NK-92 treated with Interleukin-12 subunit alpha and Interleukin-12 subunit beta, amount 100 ng/mL, for 24 hours (cell line): ENCODE measurements around the gene KANSL3.
"Not testable (repeated sequence)": the region's sequence is repeated elsewhere in the genome, so short reads cannot be mapped to it uniquely, and the experiment has no call there.

Experiments used
- DNase-seq: peaks from one replicate; lab custom pipeline; 2025; lab: John Stamatoyannopoulos, UW

The KANSL3 gene

DNA sequence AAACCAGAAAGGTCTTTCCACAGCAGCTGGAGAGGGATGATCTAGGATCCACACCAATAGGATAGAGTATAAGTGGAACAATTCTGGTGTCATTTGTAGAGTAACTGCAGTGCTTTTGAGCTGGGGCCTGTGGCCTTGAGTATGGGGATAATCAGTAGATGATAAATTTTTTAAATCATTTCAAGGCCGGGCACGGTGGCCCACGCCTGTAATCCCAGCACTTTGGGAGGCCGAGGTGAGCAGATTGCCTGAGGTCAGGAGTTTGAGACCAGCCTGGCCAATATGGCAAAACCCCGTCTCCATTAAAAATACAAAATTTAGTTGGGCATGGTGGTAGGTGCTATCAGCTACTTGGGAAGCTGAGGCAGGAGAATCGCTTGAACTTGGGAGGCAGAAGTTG lies 80.7 kb downstream of the KANSL3 start:
- not testable (repeated sequence) for DNase-seq

DNA sequence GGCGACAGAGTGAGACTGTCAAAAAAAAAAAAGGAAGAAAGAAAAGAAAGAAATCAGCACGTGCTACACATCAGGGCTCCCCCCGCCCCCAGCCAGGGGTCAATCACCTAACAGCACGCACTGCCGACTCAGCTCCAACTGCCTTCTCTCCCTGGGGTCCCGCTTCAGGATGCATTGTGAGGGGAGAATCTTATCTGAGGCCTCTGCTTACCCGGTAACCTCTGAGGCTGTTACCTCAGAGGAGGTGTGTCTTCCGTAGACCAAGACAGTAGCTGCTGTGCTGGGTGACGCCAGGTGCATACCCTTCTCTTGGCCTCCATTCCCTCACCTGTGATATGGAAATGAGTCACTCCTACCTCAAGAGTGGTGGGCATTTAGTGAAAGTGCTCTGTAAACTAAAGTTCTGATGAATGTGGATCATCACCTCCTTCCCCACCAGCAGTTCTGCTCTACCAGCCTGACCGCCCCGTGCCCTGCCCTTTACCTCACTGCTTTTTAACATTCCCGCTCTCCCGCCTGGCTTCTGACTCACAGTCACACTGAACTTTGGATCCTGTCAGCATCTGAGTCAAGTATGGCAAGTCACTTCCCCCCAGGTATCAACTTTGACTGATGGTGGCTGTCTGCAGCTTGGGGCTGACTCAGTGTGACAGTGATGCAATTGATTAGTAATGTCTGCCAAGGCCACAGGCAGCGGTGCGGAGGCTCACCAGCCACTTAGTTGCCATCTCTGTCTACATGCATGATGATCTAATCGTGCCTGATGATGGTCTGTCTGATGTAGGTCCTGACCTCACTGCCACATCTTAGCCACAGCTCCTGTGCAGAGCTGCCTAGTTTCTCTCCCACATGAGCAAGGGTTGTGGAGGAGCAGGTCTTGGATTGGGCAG lies 81.4 kb downstream of the KANSL3 start:
- DNase-seq, result peak; percentile 52

DNA sequence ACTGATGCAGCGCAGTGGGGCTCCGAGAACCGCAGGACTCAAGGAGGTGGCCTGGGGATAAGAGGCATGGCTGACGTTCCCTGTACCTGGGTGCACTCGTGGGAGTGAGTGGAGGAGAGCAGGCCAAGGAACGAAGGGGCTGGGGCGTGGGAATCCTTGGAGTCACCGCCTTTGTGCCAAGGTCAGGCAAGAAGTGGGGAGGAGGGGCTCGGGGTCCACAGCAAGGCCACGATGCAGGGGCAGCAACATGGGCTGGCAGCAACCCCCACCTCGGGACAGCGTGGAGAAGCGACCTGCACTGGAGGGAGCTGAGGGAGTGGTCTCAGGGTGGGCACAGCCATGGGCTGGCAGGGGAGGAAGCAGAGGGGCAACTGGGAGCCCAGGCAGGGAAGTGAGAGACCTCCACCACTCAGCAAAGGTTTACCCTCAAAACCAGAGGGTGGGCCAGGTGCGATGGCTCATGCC lies 82.9 kb downstream of the KANSL3 start:
- no peak for DNase-seq

DNA sequence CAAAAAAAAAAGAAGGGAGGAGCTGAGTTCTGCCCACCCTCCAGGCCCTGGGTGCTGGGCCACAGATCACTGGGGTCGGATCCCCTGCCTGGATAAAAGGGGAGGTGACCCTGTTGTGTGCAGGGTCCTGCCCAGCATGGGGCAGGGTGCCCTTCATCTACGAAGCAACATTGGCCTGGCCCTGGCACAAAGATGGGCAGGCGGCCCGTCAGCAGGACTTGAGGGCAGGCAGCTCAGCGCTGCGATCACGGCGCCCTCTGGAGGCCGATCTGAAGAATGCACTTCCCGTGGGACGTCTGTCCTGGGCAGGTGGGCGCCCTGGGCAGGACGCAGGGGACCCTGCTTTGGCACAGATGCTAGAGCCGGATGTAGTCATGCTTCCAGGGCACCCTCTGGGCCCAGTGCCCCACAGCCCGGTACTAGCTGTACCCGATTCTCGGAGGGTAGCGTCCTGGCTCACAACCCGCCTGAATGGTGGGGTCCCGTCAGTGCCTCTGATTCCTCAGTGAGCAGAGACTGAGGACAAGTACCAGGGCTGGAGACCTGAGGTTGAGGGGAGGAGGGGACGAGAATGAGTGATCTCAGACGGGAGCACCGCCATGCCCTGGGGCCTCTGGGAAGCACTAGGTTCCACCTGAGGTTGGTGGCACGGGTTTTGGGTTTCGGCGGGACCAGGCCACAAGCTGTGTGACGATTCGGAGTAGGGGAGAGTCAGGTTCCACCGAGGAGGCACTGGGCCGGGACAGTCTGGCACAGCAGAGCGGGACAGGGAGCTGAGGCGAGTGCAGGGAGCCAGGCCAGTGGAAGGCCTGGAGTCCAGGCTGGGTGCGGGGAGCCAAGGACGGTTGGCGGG lies 83.6 kb downstream of the KANSL3 start:
- peak; percentile 32 for DNase-seq

DNA sequence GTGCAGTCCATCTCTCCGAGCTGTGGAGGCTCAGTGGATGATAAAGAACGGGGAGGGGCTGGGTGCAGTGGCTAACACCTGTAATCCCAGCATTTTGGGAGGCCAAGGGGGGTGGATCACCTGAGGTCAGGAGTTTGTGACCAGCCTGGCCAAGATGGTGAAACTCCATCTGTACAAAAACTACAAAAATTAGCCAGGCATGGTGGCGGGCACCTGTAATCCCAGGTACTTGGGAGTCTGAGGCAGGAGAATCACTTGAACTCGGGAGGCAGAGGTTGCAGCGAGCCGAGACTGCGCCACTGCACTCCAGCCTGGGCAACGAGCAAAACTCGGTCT lies 84.2 kb downstream of the KANSL3 start:
- DNase-seq, result not testable (repeated sequence)

DNA sequence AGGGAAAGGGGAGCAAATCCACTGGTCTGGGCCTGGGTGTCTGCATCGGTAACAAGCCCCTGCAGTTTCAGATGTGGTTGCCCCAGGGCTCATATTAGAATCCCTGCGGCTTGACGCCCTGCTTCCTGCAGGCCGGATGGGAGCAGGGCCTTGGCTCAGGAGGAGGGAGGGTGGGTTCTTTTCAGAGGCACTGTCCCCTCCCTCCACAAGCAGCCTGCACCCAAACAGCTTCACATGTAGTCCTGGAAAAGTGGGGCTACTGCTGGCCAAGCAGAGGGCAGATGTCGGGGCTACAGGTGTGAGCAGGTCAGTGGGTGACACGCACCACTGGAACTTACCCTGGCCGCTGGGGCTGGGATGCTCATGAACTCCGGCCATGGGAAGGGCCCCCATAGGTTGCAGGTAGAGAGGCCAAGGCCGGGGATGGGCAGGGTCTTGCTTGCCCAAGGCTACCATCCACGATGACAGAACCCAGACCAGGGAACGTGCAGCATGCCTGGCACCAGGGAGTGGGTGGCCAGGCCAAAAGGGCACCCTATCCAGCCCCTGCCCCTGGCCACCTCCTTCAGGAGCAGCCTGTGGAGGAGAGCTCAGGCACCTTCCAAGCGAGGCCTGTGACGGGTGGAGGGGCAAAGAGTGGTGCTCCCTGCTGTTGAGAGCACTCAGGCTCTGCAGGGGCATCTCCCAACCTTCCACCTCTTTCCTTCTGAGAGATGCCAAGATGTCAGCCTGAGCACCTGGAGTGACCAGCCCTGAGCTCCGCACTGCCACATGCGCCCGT lies 84.7 kb downstream of the KANSL3 start:
- DNase-seq, result no peak

DNA sequence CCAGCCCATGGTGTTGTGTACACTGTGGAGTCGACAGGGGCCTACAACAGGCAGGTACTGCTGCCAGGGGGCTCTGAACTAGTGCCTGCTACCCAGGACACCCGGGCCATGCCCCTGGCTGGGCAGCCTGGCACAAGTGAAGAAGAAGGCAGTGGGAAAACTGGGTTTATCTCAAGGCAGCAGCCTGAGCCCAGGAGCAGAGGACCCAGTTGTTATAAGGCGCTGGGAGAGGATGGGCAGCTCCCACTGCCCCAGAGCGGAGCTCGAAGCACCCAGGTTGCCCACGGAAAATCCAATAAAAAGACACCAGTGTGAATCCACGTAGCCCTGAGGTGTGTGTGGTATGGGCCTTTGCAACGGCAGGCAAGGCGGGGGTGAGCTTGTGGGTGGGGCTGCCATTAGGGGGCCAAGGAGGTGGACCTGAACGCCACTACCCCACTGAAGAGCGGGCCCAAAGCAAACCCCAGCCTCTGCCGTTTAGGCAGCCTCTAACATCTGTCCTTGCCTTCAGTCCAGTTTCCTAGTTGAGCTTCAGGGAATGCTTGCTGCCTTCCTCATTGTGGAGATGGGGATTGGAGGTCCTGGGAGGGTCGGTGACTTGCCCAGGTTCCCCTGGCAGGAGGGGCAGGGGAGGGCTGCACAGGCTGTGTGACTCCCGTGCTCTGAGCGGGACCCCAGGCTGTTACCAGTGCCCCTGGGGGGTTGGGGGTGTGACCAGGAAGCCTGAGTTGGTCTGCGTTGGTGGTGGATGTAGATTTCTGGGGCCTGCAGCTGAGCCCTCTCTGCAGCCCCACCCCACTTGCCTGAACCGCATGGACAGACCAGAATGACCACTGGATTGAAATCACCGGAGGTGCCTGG lies 85.6 kb downstream of the KANSL3 start:
- no peak for DNase-seq

DNA sequence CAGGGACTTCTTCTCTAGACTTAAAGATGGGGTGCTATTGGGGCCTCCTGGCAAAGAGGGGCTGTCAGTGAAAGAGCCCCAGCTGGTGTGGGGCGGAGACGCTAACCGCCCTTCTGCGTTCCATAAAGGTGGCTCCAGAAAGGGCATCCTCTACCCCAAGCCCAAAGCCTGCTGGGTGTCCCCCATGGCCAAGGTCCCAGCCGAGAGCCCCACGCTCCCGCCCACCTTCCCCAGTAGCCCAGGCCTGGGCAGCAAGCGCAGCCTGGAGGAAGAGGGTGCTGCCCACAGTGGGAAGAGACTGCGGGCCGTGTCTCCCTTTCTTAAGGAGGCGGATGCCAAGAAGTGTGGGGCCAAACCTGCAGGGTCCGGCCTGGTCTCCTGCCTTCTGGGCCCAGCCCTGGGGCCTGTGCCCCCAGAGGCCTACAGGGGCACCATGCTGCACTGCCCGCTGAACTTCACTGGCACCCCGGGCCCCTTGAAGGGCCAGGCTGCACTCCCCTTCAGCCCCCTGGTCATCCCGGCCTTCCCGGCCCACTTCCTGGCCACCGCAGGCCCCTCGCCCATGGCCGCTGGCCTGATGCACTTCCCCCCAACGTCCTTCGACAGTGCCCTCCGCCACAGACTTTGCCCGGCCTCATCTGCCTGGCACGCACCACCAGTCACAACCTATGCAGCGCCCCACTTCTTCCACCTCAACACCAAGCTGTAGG lies 86.4 kb downstream of the KANSL3 start:
- no peak for DNase-seq

DNA sequence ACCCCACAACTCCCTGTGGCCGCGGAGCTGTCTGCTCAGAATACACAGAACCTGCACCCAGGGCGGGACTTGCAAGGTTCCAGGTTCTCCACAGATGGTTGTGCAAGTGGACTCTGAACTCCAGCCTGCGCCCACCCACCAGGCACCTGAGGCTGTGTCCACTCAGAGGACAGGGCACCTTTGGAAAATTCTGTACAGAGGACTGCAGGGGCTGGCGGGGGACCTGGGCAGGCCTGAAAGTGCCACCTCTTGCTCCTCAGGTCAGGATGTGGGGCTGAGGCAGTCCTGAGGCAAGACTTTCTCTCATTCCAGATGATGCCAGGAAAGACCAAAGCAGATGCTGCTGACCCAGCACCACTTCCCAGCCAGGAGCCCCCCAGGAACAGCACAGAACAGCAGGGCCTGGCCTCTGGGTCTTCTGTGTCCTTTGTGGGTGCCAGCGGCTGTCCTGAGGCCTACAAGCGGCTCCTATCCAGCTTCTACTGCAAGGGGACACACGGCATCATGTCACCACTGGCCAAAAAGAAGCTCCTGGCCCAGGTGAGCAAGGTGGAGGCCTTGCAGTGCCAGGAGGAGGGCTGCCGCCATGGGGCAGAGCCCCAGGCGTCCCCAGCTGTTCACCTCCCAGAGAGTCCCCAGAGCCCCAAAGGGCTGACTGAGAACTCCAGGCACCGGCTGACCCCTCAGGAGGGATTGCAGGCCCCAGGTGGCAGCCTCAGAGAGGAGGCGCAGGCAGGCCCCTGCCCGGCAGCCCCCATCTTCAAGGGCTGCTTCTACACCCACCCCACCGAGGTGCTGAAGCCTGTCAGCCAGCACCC lies 87.1 kb downstream of the KANSL3 start:
- DNase-seq, result no peak

DNA sequence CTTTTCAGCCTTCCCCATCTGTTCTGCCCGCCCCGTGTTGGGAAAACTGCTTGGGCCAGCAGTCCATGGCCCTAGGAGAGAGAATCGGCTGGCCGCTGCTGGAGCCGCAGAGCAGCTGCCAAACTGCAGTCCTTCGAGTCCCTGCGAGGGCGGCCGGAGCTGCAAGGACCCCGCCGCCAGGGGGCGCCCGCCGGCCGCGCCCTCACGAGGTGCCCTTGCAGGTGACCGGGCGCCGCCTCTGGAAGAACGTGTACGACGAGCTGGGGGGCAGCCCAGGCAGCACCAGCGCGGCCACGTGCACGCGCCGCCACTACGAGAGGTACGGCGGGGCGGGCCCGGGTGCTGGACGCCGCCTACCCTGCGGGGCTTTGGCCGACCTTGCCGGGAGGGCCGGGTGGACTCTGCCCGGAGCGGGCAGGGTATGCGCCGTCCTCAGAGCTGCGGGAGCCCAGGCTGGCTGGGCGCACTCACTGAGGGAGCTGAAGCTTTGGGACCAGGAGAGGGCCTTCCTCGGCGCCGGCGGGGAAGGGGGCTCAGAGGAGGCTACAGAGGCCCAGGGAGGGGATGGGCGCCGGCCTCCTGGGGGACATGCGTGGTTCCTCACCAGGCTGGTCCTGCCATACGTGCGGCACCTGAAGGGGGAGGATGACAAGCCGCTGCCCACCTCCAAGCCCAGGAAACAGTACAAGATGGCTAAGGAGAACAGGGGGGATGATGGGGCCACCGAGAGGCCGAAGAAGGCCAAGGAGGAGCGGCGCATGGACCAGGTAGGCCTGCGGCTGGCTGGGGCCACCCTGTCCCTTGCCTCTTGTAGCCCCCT lies 87.9 kb downstream of the KANSL3 start:
- DNase-seq, result no peak

DNA sequence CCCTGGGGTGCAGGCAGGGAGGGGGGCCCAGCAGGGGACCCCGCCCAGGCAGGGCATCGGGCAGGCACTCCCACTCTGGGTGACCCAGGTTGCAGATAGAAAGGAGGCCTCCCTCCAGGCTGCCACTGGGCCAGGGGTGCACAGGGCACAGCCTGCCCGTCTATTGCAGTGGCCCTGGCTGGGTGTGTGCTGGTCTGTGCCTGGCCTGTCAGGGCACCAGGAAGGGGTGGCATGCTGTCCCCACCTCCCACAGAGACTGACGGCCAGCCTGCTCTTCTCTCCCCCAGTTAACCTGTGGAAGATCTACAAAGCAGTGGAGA lies 88.7 kb downstream of the KANSL3 start:
- no peak for DNase-seq

DNA sequence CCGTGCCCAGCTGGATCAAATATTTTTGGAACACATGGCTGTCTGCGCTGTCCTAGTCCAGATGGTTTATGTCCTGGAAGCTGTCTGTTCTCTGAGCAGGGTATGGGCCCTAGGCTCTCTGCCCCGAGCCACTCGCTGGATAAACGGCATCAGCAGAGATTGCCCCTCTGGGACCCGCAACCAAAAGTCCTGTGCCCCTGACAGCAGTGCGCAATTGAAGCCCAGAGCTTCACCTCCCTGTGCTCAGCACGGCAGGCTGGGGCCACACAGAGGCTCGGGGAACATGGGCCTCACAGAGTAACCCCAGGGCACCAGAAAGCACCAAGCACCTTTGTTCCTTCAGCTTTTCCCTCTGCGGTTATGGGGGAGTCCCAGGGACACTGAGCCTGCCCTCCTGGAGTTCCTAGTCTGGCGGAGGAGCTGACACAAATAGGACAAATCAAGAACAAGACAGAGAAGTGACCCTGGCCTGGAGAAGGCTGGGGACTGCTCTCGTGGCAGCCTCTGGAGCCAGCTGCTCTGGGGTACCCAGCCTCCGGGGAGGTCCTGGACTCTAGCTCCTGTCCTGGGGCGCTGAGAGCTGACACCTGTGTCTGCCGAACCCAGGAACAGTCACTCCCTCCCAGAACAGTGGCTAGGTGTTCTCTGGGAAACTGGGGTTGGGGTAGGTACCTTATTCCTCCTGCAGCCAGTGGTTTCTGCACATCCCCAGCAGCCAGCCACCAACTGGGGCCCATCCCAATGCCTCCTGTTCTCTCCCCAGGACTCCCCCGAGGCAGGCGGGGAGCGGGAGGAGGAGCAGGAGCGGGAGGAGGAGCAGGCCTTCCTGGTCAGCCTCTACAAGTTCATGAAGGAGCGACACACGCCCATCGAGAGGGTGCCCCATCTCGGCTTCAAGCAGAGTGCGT lies 89.3 kb downstream of the KANSL3 start:
- DNase-seq, result no peak

DNA sequence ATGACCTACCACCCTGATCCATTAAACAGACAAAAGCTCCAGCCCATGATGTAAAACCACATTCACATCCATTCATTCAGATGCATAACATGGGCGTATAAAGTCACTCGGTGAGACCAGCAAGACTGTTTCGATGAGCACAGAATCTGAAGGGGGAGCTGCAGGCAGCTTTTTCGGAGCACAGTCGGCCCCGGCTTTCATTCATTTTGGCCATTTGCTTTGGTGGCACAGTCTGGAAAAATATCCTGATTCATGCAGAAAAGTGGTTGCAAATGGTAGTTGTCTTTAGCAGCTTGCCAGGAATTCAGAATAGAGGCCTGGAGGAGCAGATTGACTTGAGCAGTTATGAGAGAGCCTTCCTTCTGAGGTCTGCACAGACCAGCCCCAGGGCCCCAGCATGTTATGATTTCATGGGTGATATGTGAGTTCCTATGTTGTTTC lies 90.4 kb downstream of the KANSL3 start:
- no peak for DNase-seq

DNA sequence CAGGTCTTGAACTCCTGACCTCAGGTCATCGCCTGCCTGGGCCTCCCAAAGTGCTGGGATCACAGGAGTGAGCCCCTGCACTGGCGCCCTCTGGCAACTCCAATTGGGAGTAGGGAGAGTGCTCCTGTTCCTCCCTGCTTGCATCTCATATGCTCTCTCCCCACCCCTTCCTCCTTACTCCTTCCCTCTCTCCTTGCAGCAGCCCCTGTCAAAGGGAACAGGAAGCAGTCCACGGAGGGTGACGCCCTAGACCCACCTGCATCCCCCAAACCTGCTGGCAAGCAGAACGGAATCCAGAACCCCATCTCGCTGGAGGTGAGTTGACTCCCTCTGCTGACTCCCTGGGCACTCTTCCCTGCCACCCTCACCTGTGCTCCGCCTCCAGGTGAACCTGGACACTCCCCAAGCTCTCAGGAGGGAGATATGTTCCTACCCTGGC lies 90.9 kb downstream of the KANSL3 start:
- no peak for DNase-seq

DNA sequence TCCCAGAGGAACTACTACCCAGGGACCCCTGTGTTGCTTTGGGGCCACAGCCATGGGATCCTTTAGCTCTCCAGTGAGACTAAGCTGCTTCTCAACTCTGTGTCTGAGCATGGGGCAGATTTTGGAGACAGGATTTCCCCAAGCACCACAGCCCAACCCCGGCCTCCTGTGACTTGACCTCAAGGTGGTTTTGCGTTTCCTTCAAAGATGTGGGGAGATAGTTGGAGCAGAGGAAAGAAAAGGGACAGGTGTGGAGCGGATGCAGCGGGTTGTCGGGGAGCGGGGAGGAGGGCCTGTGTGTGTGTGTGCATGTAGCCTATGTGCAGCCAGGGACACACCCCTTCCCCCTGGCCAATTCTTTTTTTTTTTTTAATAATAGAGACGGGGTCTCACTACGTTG lies 91.3 kb downstream of the KANSL3 start:
- no peak for DNase-seq

DNA sequence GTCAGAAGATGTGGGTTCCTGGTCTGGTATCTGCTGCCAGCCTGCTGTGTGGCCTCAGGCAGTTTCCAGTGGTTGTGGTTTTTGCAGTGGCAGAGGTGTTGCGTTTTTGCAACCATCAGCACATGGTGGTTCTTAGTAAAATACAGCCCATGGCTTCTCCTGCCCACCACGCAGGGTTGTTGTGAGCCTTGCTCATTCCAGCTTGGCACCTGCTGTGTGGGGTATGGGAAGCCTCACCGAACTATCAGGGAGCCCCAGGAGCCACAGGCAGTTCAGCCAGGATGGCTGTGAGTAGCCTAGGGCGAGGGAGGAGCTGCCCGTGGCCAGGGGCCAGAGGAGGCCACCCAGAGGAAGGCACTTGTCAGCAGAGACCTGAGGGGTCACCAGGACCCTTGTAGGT lies 91.8 kb downstream of the KANSL3 start:
- peak; percentile 26 for DNase-seq
